GM21723 (cell line): ENCODE measurements around the gene SYNJ2.

ENCODE experiments used
- ATAC-seq: cut with Tn5 transposase; IDR thresholded peaks from one replicate; pipeline ENCODE4 v1.9.1; 2021; ENCODE audit warnings: mild to moderate bottlenecking, moderate library complexity; ENCODE audit not compliant: unreplicated experiment

Gene SYNJ2

DNA sequence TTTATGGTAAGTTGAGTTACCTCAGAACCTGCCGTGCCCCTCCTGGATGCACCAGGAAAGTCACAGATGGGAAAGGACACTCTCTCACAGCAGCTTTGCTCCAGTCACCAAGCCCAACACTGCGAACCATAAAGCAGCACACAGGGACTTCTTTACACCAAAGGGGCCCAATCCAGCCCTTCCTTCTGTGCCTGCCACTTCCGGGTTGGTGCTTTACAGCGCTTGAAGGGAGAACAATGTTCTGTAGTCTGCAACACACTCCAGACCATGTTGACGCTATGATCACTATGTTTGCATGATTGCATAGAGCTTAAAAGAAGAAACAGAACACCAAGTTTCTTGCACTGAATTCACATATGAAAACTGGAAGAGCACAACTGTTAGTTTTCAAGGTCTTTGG is 129.3 kb downstream of the SYNJ2 start:
- ATAC-seq: no peak

DNA sequence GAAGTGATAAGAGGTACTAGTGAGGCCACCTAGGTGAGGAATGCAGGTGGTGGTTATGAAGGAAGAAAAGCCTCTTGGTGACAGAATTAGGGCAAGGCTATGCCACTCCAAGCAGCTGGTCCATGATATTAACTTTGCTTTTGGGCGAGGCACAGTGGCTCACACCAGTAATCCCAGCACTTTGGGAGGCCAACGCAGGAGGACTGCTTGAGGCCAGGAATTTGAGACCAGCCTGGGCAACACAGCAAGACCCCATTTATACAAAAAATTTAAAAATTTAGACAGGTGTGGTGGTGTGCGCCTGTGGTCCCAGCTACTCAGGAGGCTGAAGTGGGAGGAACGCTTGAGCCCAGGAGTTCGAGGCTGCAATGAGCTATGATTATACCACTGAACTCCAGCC is 130.3 kb downstream of the SYNJ2 start:
- ATAC-seq: no peak

DNA sequence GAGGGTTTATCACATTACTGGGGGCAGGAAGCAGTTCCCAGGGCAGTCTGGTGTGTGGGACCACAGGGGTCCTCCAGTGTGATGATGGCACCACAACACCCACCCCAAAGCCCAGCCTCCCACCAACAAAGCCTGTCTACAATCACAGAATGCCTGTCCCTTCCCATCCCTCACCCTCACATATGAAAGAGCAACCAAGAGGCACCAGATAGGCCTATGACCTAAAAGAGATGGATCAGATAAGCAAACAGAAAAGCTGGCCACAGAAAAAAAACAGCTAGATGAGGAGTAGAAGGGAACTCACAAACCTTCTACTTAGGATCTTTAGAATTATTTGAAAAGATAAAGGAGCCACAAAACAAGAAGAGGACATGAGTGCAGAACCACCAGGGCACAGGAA is 132.1 kb downstream of the SYNJ2 start:
- ATAC-seq: no peak

DNA sequence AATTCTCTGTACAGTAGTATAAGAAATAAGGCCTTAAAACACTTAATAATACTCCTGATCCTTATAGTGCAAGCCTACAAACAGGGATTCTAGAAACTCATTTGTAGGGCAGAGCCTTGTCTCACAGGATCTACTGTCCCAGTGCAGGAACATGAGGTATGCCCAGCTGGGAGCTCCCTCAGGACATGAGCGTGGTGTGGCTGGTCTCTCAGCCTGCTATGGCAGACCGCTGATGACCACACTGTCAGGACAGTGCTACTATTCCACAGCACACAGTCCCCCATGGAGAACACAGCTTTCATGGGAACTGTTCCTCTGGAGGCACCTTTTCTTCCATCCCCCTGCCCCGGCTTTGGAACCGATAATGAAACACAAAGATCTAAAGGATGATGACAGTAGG is 133.4 kb downstream of the SYNJ2 start:
- ATAC-seq: no peak

DNA sequence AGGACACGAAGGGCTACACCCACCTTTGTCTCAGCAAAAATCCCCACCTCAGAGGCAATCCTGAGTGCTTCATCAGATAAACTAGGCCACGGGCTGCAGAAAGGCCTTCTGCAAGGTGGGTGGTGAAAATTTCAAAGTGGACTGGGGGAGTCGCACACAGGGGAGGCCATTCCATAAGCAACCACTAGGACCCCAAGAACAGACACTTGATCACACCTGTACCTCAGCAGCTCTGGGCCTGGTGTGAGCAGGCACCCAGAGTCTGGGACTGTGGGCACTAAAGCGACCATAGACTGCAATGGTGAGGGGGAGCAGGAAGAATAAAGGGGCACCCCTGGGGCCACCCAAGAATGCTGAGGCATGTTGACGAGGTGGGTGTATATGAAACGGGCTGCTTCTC is 133.8 kb downstream of the SYNJ2 start:
- ATAC-seq: no peak

DNA sequence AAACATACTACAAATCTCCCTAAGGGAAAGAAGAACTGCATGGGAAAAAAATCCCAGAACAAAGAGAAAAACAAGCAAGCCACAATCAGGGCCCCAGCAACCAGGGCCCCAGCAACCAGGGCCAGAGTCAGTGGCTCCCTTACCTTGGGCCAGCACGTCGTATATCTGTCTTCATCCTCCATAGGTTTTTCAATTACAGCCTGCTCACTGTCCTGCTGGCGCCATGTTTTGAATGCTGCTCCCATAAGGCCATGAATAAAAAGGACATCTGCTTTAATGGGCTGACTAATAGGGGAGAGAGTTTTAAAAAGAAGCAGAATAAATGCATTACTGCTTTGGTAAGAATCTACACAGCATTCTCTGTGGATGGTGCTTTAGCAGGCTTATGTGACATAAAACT is 137.2 kb downstream of the SYNJ2 start:
- ATAC-seq: no peak

DNA sequence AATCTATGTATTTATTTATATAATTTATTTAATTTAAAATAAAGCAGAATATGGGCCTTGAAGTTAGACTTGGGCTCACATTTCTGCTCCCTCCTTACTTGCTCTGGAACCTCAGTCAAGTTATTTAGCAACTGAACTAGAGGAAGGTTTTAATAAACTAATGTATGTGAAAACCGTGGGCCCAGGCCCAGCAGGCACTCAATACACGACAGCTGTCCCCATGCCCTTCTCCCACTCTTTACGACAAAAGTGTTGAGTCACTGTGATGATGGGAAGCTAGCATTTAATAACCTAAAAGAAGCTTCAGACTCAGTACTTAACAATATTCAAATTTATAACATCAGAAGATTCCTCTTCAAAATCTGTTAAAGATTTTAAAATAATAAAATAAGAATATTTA is 139.7 kb downstream of the SYNJ2 start:
- ATAC-seq: no peak

DNA sequence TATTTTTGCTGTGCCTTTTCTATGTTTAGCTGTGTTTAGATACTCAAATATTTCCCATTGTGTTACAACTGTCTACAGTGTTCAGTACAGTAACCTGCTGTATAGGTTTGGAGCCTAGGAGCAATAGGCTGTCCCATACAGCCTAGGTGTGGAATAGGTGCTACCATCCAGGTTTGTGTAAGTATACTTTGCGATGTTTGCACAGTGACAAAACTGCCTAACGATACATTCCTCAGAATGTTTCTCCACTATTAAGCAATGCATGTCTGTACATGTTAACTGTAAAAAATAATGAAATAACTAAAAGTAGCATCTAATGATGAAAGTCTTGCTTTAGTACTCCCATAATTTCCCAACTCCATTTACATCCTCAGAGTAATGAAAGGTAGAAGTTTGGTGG is 140.4 kb downstream of the SYNJ2 start:
- no peak for ATAC-seq

DNA sequence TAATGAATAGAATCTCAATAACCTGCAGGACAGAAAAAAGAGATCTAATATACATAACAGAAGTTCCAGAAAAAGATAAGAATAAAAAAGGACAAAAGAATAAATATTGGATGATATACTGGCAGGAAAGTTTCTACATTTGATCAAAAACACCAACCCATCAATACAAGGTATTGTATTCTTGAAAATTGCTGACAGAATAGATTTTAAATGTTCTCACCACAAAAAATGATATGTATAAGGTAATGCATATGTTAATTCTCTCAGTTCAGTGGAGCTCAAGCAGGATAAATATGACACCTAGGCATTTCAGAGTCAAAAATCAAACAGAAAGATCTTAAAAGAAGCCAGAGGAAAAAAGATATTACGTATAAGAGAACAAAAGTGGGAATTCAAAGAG is 142.6 kb downstream of the SYNJ2 start:
- ATAC-seq: no peak

DNA sequence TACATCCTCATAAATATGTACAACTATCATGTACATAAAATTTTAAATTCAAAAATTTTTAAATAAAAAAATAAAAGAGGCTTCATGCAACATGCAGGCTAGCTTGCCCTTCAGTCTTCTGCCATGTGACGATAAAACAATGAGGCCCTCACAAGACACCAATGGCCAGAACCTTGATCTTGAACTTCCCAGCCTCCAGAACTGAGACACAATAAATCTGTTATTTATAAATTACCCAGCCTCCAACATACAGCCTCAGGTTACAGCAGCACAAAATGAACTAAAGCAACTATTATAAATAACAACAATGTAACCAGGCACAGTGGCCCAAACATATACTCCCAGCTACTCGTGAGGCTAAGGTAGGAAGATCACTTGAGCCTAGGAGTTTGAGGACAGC is 143.6 kb downstream of the SYNJ2 start:
- ATAC-seq: no peak

DNA sequence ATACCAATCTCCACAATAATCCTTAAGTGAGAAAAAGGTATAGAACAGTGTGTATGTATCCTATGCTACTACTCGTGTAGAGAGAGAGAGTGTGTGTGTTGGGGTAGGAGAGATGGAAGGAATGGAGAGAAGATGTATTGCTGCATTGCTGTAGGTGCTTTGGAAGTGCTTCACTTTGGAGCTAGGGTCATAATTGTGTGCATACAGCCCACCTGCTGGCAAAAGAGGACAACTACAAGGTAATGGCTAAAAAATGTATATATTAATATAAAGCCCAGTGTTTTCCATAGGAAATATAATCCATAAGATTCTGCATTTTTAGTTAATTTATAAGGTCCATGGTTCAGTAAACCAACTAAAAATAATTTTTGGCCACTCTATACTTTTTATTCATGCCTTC is 150.3 kb downstream of the SYNJ2 start:
- no peak for ATAC-seq

DNA sequence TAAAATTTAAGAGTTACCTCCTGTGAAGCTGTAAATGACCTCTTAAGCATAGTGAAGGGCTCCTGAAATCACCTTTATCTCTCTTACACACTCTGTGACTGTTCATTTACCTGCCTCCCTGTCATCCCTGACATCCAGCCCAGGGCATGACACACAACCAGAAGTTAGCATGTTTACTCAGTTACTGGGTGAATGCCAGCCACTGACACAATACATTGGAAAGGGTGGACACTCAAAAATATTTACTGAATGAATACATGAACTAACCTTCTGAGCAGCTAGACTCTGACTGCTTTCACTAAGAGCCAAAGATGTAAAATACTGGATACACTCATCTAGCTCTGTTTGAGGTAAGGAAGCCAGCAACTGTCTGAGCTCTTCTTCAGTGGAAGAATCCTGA is 161.1 kb downstream of the SYNJ2 start:
- no peak for ATAC-seq

DNA sequence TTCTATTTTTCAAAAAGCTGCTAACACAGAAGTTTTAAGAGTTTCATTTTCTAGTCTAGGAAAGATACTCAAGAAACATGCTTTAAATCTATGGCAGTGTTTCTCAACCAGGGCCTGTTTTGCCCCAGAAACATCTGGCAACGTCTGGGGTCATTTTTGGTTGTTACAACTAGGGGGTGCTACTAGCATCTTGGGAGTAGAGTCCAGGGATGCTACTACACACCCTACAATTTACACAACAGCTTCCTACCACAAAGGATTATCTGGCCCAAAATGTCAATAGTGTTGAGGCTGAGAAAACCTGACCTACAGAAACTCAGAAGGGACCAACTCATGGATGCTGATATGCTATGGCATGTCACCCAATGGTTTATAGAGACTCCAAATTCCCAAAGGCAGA is 162.0 kb downstream of the SYNJ2 start:
- no peak for ATAC-seq
